Panc1 (cell line): Measurements from ENCODE around the gene SLCO4A1. TPM values are rescaled to one million over a fixed set of nuclear protein-coding genes. Genes with fewer than 3 reads are reported as not detected.

ENCODE experiments used
- ATAC-seq: fragments of 200-7000 bp; cut with Tn5 transposase; 2 replicates; pipeline ENCODE4 v1.9.1; 2020; ENCODE audit warnings: mild to moderate bottlenecking, moderate library complexity
- BruUV-seq: library from RNA; stranded (reverse); fragments of 400-500 nt; replicated peaks from 2 replicates; lab custom pipeline; 2021; lab: Mats Ljungman, UMichigan
- CTCF ChIA-PET: fragments of 300-600 bp; sonication (Branson Sonifier 250); formaldehyde crosslinking; loops from one replicate; lab custom pipeline; 2022; ENCODE audit warnings: antibody characterized with exemption; lab: Charles Lee
- POLR2A ChIA-PET: fragments of 300-600 bp; sonication (Branson Sonifier 250); formaldehyde crosslinking; loops from one replicate; lab custom pipeline; 2022; ENCODE audit warnings: antibody characterized with exemption; lab: Charles Lee
- DNase-seq: peaks from one replicate; pipeline ENCODE4 v3.0.0-alpha.2; 2010; ENCODE audit warnings: low read depth, low spot score
- H3K27ac ChIP-seq: 2 replicates; pipeline ENCODE4 v1.5.1; 2011; ENCODE audit warnings: mild to moderate bottlenecking, low read length, inconsistent platforms
- H3K27me3 ChIP-seq: fragments of 200-500 bp; sonication (Bioruptor generic); 2 replicates; pipeline ENCODE4 v1.6.0; 2014; ENCODE audit warnings: low read length, inconsistent platforms; ENCODE audit not compliant: control insufficient read depth, insufficient read depth
- H3K36me3 ChIP-seq: fragments of 200-500 bp; sonication (Bioruptor generic); 2 replicates; pipeline ENCODE4 v1.5.1; 2014; ENCODE audit warnings: inconsistent platforms, mild to moderate bottlenecking, low read length, moderate library complexity; ENCODE audit not compliant: control insufficient read depth, insufficient read depth
- H3K4me1 ChIP-seq: 2 replicates; pipeline ENCODE4 v1.5.1; 2011; ENCODE audit warnings: inconsistent platforms, mild to moderate bottlenecking, low read length, moderate library complexity; ENCODE audit not compliant: control insufficient read depth, insufficient read depth
- H3K4me3 ChIP-seq, 2 experiments: 2 replicates each; pipeline ENCODE4 v1.5.1; 2011 to 2012; ENCODE audit warnings: low read depth in 2 of 2, low read length in 2 of 2, mild to moderate bottlenecking in 2 of 2, inconsistent platforms in 1 of 2, moderate library complexity in 1 of 2
- H3K9me3 ChIP-seq: fragments of 200-500 bp; sonication (Bioruptor generic); 2 replicates; pipeline ENCODE4 v1.5.1; 2014; ENCODE audit warnings: low read depth, mild to moderate bottlenecking, inconsistent platforms, low read length, moderate library complexity; ENCODE audit not compliant: control insufficient read depth, insufficient read depth
- CTCF ChIP-seq: fragments of 450-650 bp; IDR thresholded peaks from 2 replicates; pipeline ENCODE4 v1.5.1; 2017; ENCODE audit warnings: mild to moderate bottlenecking
- POLR2AphosphoS5 ChIP-seq: IDR thresholded peaks from 2 replicates; pipeline ENCODE4 v1.6.1; 2012; ENCODE audit warnings: mild to moderate bottlenecking, low read depth, low read length, moderate library complexity
- REST ChIP-seq, 2 experiments: IDR thresholded peaks; 2 replicates each; pipeline ENCODE4 v1.6.1; 2011 to 2012; ENCODE audit warnings: low read depth in 2 of 2, control low read depth in 1 of 2, low read length in 1 of 2, mild to moderate bottlenecking in 1 of 2, moderate library complexity in 1 of 2; ENCODE audit not compliant: insufficient read depth in 1 of 2
- SIN3A ChIP-seq: IDR thresholded peaks from 2 replicates; pipeline ENCODE4 v1.6.1; 2012; ENCODE audit warnings: low read depth, mild to moderate bottlenecking, low read length, moderate library complexity, borderline replicate concordance; ENCODE audit not compliant: insufficient read depth
- TCF7L2 ChIP-seq: IDR thresholded peaks from 2 replicates; pipeline ENCODE4 v1.6.1; 2011; ENCODE audit warnings: mild to moderate bottlenecking, low read depth, low read length, inconsistent platforms
- in situ Hi-C: cut with HindIII; loops from 2 replicates; pipeline ENCODE4 v1.10.0; 2016; ENCODE audit warnings: low sequenced_read_pairs, low pct_unique_long_range_greater_than_20kb
- intact Hi-C: fragments of 100-400 bp; cut with micrococcal nuclease; formaldehyde crosslinking; loops from one replicate; pipeline ENCODE4 v1.10.0; 2022; ENCODE audit not compliant: unreplicated experiment
- total RNA-seq: library from RNA; stranded (reverse); gene quantifications from one replicate; pipeline ENCODE4 v1.2.1, GENCODE V29; 2021; ENCODE audit not compliant: unreplicated experiment

Gene SLCO4A1
- total RNA-seq, 1 experiment from 2014 or later = 167 TPM

GRCh38 chr20:62714799-62715198 lies 72.5 kb downstream of the SLCO4A1 start:
- Histone ChIP-seq H3K27ac (peak overlapping the region; percentile 86), H3K27me3 (no peaks in the 10 kb centered on the region), H3K36me3 (peaks cover 2% of the 10 kb centered on the region; the same call in 1 of the 2 replicates), H3K9me3 (no peaks in the 10 kb centered on the region), H3K4me3 (no peak overlapping the region), H3K4me1 (peaks cover 67% of the 10 kb centered on the region)
- BruUV-seq = no TSS peak
- ATAC-seq = no peak
- TF ChIP-seq POLR2AphosphoS5 (no peak), REST (IDR thresholded peaks at IDR 0.05; ENCODE audit: insufficient read depth in 1 of 2, low read depth in 2 of 2, low read length in 1 of 2) (no peak), TCF7L2 (no peak), CTCF (no peak), SIN3A (no peak)
- ChIA-PET POLR2A (no interaction called here), CTCF (no interaction called here)
- no peak for DNase-seq
- intact Hi-C loops (no loop called here), in situ Hi-C loops (no loop called here)

- H3K9me3 ChIP-seq = no peaks in the 10 kb centered on the region
- ChIA-PET POLR2A (interaction anchor here (0.5 to 0.6 kb wide), 2 partner anchors 79 to 243 kb away, joined by 3 to 4 read pairs; no protein-coding TSS in a partner anchor), CTCF (no interaction called here)
- no peaks in the 10 kb centered on the region; the same call in 1 of the 2 replicates for H3K36me3 ChIP-seq
- peak overlapping the region; percentile 86 for H3K27ac ChIP-seq
- ATAC-seq (no peak), DNase-seq (no peak)
- H3K27me3 ChIP-seq = no peaks in the 10 kb centered on the region
- in situ Hi-C loops = no loop called here
- TSS peak; percentile 33 for BruUV-seq
- intact Hi-C loops = no loop called here
- H3K4me3 ChIP-seq = no peak overlapping the region
- TF ChIP-seq POLR2AphosphoS5 (no peak), TCF7L2 (no peak), SIN3A (no peak), CTCF (no peak), REST (IDR thresholded peaks at IDR 0.05; ENCODE audit: insufficient read depth in 1 of 2, low read depth in 2 of 2, low read length in 1 of 2) (no peak)
- H3K4me1 ChIP-seq = peaks cover 67% of the 10 kb centered on the region
Observed at GRCh38 chr20:62715201-62715600, 72.9 kb downstream of the SLCO4A1 start.
